ENCODE results near the gene PPARD. TPM values are rescaled to one million over a fixed set of nuclear protein-coding genes. Genes with fewer than 3 reads are reported as not detected.
"Not testable (repeated sequence)": the region's sequence is repeated elsewhere in the genome, so short reads cannot be mapped to it uniquely, and the experiment has no call there.

PPARD gene
- total RNA-seq, 1 donor from 2014 or later: 30.2 TPM

- Histone ChIP-seq H3K27me3 (ENCODE audit: low read depth) (no peaks in the 10 kb centered on the region), H3K36me3 (peaks cover 43% of the 10 kb centered on the region), H3K27ac (no peak overlapping the region), H3K9me3 (peaks cover 18% of the 10 kb centered on the region), H3K4me1 (peaks cover 13% of the 10 kb centered on the region), H3K4me3 (no peak overlapping the region)
- no peak for DNase-seq
- no peak for TF ChIP-seq CTCF (IDR thresholded peaks at IDR 0.05)
- ATAC-seq: no peak
- intact Hi-C loops (cut with DNase I): no loop called here
Observed at GRCh38 chr6:35427851-35428321, 85.5 kb downstream of the PPARD start.

GRCh38 chr6:35428421-35429149, 86.2 kb downstream of the PPARD start:
- Histone ChIP-seq H3K27me3 (ENCODE audit: low read depth) (no peaks in the 10 kb centered on the region), H3K4me3 (no peak overlapping the region), H3K36me3 (peaks cover 36% of the 10 kb centered on the region), H3K4me1 (peaks cover 13% of the 10 kb centered on the region), H3K9me3 (peaks cover 18% of the 10 kb centered on the region), H3K27ac (no peak overlapping the region)
- intact Hi-C loops (cut with DNase I): no loop called here
- no peak for DNase-seq
- TF ChIP-seq CTCF (IDR thresholded peaks at IDR 0.05): no peak
- ATAC-seq: no peak

- ATAC-seq (no peak), DNase-seq (no peak)
- H3K4me3 ChIP-seq: no peak overlapping the region
- peaks cover 13% of the 10 kb centered on the region for H3K4me1 ChIP-seq
- H3K9me3 ChIP-seq: peaks cover 18% of the 10 kb centered on the region
- no peak for TF ChIP-seq CTCF (IDR thresholded peaks at IDR 0.05)
- peaks cover 27% of the 10 kb centered on the region for H3K36me3 ChIP-seq
- H3K27ac ChIP-seq: no peak overlapping the region
- H3K27me3 ChIP-seq (ENCODE audit: low read depth): no peaks in the 10 kb centered on the region
- intact Hi-C loops (cut with DNase I): no loop called here
Observed at GRCh38 chr6:35429463-35429862, 87.1 kb downstream of the PPARD start.

- Histone ChIP-seq H3K27me3 (ENCODE audit: low read depth) (no peaks in the 10 kb centered on the region), H3K36me3 (peaks cover 3% of the 10 kb centered on the region), H3K9me3 (peaks cover 18% of the 10 kb centered on the region), H3K4me1 (no peaks in the 10 kb centered on the region), H3K4me3 (no peak overlapping the region), H3K27ac (no peak overlapping the region)
- ATAC-seq: no peak
- no peak for TF ChIP-seq CTCF (IDR thresholded peaks at IDR 0.05)
- no peak for DNase-seq
- intact Hi-C loops (cut with DNase I): no loop called here
Observed at GRCh38 chr6:35432291-35432690, 89.9 kb downstream of the PPARD start.

- ATAC-seq, H3K4me3 ChIP-seq: not testable (repeated sequence)
Observed at GRCh38 chr6:35432702-35433101, 90.3 kb downstream of the PPARD start.

GRCh38 chr6:35435074-35435837, 92.9 kb downstream of the PPARD start:
- Histone ChIP-seq H3K27me3 (ENCODE audit: low read depth) (no peaks in the 10 kb centered on the region), H3K4me1 (no peaks in the 10 kb centered on the region), H3K4me3 (no peak overlapping the region), H3K27ac (no peak overlapping the region), H3K9me3 (peaks cover under 1% of the 10 kb centered on the region), H3K36me3 (no peaks in the 10 kb centered on the region)
- DNase-seq (no peak), ATAC-seq (no peak)
- intact Hi-C loops (cut with DNase I): no loop called here
- no peak for TF ChIP-seq CTCF (IDR thresholded peaks at IDR 0.05)

More at GRCh38 chr6:35432702-35433101, 90.3 kb downstream of the PPARD start:
- intact Hi-C loops (cut with DNase I); H3K27ac ChIP-seq; H3K4me1 ChIP-seq; DNase-seq; H3K27me3 ChIP-seq (ENCODE audit: low read depth); H3K36me3 ChIP-seq: not testable (repeated sequence)
- H3K9me3 ChIP-seq: peaks cover 18% of the 10 kb centered on the region

Data from lower lobe of right lung (tissue), 2 donors.